ENCODE data around the gene RFC2.
"Not testable (repeated sequence)": the region's sequence is repeated elsewhere in the genome, so short reads cannot be mapped to it uniquely, and the experiment has no call there.

RFC2 gene

DNA sequence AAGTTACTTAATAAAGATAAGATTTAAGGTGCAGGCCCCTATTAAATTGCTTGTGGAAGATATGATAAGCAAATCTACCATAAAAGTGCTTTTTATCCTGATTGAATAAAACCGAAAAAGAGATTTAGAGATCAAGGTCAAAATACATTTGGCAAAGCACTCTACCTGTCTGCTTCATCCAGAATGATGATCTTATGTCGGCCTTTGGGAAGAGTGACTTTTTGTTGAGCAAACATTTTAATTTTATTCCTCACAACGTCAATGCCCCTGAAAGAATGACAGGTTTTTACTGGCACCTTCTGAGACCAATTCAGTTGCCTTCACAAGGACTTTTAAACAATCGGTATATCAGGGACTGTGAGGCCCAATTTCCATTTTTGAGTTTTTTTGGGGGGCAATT is 7.7 kb downstream of the RFC2 start:
- DNase-seq: no peak

DNA sequence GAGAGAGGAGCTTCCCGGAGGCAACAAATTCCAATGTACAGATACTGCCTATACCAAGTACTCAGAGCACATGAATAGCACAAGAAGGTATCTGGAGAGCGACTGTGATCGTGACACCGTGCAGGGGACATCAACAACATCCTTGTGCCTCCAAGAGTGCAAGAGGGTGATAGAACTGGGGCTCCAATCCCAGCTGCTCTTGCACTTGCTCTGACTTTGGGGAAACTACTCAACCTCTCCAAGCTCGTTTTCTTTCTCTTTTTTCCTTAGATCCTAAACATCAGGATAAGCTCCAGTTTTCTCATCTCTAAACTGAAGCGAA is 12.1 kb downstream of the RFC2 start:
- DNase-seq: no peak

DNA sequence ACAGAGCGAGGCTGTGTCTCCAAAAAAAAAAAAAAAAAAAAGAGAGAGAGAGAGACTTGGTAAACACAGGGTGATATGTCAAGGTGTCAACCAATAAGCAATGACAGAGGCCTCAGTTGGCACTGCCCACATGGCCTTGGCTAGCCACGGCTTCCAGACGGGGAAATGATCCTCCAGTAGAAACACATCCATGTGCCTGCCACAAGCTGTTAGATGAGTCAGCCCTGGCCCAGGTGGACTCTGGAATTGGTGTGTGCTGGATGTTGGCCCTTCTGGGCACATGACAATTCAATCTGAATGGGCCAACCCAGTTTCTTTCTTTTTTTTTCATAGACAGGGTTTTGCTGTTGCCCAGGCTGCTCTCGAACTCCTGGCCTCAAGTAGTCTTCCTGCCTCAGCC is 13.7 kb downstream of the RFC2 start:
- no peak for DNase-seq

DNA sequence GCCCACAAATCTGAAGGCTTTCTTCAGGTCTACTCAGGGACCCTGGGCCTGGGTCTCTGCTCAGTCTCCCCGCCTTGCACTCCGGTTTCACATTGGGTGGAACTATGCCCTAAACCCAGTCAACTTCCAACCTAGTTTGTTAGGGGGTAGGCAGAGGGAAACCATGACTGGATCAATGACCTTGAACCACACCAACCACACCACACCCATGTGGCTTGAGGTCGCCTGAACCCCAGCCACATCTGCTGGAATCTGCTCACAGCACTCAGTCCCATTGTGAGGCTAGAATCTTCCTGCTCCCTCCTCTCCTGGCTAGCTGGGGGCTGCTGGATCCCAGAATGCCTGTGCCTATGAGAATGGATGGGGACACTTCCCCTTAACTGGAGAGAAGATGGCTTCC is 17.9 kb downstream of the RFC2 start:
- no peak for DNase-seq

DNA sequence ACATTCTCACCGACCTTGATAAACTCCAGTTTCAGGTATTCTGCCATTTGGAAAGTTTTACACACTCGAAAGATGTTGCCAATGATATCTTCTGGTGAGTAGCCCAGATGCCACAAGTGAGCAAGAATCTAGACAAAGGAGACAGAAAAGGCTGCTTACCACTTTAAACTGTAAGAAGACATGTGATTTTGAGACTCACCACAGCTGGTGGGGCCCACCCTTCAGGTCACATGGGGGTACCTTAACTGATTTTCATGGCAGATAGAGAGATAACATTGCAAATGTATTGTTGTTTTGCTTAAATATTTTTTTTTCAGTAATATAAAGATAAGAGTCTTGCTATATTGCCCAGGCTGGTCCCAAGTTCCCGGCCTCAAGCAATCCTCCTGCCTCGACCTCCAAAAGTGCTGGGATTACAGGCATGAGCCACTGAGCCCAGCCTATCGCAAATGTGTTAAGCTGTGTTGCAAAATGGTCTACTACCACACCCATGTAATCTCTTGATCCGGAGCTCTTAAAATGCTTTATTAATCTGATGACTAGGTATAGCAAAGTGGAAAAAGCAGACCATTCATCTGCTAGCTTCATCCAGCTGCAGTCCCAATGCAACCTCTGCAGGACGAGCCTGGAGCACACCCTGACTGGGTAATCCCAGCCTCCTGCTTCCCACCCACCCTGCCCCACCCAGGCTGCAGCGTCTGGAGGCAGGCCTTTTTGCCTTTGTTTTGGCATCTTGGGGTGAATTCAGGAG is 18.5 kb downstream of the RFC2 start:
- no peak for DNase-seq

DNA sequence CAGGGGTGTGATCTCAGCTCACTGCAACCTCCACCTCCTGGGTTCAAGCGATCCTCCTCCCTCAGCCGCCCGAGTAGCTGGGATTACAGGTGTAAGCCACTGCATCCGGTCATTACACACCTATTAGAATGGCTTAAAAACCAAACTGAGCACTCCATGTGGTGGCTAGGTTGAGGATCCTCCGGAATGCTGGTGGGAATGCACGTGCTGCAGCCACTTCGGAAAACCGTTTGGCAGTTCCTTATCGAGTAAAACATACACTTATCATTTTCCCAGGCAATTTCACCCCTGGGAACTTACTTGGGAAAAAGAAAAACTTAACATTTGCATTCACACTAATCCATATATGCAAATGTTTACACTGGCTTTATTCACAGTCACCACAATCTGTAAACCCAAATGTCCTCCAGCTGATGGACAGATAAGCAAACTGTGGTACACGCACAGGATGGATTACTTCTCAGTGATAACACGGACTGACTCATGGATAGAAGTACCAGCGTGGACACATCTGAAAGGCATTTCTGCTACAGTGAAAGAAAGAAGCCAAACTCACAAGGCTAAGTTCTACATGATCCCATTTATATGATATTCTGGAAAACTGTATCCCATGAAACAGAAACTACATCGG is 20.4 kb downstream of the RFC2 start:
- no peak for DNase-seq

DNA sequence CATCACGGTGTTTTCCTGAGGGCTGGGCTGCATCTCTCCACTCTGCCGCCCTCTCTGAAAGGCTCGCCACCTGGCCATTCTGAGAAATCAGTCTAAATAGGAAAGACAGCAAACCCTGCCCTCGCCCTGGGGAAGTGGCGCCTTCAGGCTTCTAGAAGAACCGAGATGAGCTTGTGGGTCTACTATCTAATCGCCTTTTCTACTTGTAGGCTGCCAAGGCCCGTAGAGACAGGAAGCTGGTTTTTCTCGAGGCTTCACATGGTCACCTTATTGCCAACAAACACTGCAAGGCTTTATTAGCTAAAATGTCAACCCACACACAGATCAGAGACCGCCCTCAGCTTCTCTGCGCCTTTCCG is 23.0 kb downstream of the RFC2 start:
- DNase-seq: no peak

DNA sequence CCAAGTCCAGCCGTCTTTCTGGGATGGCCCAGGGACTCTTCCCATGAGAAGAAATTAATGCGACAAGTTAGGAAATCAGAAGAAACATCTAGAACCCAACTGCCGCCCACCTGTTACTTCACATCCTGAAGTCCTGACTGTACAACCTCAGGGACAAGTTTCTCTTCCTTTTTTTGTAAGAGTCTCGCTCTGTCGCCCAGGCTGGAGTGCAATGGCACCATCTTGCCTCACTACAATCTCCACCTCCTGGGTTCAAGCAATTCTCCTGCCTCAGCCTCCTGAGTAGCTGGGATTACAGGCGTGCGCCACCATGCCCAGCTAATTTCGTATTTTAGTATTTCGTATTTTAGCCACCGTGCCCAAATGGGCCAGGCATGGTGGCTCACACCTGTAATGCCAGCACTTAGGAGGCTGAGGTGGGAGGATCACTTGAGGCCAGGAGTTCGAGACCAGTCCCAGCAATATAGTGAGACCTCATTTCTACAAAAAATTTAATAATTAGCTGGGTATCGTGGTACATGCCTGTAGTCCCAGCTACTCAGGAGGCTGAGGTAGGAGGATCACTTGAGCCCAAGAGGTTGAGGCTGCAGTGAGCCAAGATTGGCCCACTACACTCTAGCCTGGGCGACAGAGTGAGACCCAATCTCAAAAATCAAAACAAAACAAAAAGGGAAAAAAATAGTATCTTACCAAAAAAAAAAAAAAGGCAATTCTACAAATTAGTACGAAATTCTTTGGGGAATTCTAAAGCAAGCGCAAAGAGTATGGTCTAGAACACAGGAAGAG is 23.6 kb downstream of the RFC2 start:
- no peak for DNase-seq

DNA sequence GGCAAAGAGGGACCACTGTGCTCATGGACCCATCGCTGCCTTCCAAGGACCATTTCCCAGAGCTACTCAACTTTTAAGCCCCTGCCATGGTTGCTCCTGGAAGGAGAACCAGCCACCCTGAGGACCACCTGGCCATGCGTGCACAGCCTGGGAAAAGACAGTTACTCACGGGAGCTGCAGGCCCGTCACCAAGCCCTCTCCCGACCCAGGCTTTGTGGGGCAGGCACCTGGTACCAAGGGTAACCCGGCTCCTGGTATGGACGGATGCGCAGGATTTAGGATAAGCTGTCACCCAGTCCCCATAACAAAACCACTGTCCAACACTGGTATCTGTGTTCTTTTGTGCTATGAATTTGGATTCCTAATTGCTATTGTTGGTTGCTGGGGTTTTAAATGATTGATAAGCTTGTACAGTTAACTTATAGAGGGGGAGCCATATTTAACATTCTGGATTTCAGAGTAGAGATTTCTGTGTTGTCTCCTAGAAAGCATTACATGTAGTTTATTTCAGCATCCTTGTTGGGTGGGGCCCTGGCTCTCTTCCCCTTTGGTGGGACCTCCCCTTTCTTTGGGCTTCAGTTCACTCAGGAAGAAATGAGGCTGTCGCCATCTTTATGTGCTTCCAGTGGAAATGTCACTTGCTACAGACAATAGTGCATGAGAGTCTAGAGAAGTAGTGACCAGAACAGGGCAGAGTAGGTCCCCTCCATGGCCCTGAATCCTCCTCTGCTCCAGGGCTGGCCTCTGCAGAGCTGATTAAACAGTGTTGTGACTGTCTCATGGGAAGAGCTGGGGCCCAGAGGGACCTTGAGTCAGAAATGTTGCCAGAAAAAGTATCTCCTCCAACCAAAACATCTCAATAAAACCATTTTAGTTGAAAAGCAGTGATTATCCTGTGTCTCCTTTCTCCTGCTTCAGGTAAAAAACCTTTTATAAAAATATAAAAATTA is 25.0 kb downstream of the RFC2 start:
- no peak for DNase-seq

DNA sequence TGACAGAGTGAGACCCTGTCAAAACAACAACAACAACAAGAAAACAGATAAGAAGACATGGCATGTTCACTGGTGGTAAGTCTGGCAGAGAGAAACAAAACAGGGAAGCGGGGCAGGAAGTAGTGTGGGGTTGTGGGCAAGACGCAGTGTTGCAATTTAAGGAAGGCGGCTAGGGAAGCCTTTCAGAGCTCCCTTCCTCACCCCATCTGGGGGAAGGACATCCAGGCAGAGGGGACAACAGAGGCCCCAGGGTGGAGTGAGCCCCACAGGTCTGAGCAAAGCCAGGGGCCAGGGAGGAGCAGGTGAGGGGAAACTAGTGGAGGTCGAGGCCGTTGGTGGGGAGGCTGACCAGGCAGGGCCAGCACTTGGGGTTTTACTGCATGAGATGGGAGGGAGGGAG is 27.6 kb downstream of the RFC2 start:
- no peak for DNase-seq

DNA sequence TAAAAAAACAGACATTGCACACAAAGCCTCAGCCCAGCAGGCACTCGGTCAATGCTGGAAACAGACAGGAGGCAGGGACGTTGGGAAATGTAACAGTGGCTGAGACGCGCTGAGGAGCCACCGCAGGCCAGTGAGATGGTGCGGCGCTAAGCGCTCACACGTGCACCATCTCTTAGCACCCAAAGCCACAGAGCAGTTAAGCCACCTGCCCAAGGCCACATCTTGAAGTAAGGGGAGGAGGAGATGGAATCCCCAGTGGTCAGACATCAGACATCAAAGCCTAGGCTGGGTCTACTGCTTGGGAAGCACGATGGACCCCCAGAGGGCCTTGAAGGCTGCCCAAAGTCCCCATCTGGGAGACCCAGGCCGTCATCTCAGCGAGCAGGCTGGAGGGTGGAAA is 28.8 kb downstream of the RFC2 start:
- DNase-seq: no peak

DNA sequence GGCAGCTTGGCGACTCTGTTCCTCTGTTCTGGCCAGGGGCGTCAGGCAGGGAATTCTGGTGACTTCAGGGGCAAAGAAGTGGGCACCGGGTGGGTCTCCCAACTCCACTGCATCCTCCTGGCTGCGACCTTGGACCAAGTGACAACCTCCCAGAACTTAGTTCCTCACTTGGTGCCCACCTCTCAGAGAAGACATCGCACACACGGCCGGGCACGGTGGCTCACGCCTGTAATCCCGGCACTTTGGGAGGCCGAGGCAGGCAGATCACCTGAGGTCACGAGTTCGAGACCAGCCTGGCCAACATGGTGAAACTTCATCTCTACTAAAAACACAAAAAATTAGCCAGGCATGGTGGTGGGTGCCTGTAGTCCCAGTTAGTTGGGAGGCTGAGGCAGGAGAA is 29.3 kb downstream of the RFC2 start:
- not testable (repeated sequence) for DNase-seq

DNA sequence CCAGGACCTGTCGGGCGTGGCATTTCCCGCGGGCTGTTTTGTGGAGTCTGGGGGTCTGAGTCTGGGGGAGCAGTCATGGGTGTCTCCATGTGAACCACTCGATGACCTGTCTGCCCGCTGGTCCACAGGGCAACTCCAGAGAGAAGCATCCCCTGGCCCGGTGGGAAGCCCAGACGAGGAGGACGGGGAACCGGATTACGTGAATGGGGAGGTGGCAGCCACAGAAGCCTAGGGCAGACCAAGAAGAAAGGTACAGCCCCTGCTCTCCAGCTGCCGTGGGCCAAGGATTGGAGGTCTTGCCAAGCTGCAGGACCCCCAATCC is 29.7 kb downstream of the RFC2 start:
- DNase-seq: no peak

DNA sequence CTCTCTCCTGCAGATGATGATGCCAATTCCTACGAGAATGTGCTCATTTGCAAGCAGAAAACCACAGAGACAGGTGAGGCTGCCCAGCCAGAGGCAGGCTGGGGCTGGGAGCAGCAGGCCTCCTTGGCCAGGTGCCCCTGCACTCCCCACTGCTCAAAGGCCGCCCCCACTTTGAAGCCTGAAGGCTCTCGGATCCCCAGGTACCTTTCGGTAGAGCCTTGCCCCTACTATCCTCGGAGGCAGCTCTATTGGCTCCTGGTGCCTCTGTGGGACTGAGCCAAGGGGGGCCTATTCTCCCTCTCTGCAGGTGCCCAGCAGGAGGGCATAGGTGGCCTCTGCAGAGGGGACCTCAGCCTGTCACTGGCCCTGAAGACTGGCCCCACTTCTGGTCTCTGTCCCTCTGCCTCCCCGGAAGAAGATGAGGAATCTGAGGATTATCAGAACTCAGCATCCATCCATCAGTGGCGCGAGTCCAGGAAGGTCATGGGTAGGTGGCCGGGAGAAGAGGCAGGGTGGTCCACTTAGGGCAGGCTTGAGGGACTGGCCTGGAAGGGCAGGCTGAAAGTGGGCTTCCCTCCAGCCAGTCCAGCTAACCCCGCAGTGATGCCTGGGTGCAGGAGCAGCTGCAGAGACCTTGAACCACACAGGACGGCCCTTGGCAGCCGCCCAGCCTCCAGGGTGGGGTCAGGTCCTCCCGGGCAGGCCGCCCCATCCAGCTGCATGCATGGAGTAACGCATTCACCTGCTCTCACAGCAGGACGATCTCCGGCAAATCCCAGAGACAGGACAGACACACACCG is 30.3 kb downstream of the RFC2 start:
- DNase-seq: no peak

DNA sequence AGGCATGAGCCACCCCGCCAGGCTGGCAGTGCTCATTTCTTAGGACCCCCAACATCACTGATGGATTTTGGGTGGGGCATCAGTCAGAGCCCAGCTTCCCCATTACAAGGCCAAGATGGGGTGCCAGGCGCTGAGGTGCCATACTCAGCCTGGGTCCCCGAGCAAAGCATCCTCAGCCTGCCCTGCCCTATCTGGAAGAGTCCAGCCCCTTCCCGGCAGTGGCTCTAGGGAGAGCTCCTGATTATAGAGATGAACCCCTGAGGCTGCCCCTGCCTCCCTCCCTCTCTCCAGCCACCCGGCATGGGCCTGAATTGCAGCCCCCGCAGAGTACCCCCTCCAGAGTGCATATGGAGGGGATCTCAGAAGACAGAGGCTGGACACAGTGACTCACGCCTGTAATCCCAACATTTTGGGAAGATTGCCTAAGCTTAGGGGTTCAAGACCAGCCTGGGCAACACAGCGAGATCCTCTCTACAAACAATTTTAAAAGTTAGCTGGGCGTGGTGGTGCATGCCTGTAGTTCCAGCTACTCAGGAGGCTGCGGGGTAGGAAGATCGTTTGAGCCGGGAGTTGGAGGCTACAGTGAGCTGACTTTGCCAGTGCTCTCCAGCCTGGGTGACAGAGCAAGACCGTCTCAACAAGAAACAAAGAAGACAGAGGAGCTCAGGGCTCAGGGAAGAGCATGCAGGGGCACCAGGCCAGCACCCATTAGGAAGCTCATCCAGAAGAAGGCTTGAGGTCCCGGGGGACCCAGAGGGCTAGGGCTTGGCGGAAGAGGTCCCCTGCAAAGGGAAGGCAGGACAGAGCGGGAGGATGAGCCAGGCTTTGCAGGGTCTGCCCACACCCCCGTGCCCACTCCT is 31.1 kb downstream of the RFC2 start:
- DNase-seq: no peak

DNA sequence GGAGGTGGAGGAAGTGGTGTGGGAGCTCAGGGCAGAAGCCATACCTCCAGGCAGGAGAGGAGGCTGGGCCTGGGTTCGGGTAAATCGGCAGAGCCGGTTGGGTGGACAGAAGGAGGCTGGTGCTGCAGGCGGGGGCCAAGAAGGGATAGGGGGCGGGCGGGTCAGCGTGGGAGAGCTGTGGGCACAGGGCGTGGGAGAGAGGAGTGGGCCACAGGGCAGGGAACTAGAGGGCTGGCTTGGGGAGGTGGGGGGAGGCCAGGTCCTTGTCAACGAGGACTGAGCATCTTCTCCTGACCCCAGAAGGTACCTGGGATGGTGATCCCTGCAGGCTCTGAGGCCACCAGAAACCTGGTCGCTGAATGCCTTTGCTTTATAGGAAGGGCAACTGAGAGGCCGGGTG is 32.5 kb downstream of the RFC2 start:
- no peak for DNase-seq

DNA sequence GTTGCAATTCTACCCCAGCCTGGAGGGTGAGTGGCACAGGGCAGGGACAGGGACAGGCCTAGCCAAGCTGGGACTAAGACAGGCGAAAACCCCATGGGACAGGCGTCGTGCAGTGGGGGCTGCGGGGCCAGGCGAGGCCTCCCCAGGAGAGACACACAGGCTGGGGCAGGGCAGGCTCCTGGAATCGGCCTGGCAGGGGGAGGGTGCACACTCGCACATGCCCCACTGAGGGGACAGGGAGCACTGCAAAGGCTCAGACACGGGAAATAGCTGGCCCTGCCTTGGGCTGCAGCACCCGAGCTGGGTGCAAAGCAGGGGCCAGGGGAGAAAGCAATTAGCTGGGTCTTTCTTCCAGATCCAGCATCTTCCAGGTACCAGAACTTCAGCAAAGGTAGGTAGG is 34.0 kb downstream of the RFC2 start:
- no peak for DNase-seq

DNA sequence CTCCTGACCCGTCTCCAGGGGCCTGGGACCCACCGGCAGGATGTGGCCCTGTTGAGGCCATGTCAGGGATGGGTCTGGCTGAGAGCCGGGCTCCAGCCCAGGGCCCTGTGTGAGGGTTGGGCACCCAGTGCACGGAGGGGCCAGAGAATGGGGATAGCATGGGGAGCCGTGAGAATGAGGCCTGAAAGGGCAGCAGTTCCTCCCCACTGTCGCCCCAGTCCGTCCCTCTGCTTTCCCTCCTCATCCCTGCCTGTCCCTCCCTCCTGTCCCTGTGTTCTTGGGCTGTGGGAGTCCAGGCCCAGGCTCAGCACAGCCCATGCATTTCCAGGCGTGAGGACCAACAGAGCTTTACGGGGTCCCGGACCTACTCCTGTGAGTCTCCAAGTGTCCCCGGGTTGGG is 34.8 kb downstream of the RFC2 start:
- DNase-seq: no peak

DNA sequence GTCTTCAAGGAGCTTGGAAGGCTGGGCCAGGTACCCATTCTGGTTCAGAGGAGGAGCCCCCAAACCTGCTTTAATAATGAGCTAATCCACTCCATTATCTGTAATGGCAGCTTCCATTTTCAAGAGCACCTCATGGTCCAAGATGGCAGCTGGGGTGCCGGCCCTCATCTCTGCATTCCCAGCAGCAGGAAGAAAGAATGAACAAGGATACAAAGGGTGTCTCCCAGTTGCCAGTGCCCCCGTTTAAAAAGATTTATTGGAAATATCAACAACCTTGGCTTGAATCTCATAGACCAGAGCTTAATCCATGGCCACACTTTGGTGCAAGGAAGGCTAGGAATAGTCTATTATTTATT is 35.9 kb downstream of the RFC2 start:
- no peak for DNase-seq

DNA sequence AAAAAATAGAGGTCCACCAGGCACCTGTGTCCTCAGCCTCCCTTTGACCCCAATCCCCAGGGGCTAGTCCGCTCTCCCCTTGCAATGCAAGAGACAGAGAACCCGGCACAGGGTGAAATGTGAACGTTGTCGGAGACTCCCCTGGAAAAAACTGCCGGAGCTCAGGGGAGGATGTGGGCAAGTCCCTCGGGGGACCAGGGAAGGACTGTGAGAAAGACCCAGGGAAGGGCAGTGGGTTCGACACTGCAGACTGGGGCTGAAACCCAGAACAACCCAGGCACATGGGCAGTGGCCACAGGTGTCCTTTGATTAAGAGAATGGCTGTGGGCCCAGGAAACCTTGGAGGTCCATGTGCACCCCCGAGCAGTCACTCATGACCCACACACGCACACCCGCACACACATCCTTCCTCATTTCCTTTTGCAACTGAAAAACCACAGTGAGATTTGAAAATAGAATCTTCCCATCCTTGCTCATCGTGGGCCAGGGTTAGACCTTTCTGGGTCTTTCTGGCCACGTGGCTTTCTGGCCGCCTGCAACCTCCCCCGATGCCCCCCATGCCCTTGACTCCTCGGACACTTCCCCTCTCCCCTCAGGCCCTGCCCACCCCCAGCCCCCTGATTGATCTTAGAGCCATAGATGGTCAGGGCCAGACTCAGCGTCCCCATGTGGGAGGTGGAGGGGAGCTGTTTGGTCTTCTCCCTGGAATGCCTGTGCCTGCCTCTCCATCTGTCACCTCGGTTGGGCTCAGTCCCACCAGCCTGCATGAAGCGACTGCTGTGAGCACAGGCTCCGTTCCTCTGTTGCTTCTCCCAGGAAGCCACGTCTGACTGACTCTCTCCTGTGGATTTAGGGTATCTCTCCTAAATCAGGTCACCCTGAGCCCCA is 36.5 kb downstream of the RFC2 start:
- DNase-seq: no peak

DNA sequence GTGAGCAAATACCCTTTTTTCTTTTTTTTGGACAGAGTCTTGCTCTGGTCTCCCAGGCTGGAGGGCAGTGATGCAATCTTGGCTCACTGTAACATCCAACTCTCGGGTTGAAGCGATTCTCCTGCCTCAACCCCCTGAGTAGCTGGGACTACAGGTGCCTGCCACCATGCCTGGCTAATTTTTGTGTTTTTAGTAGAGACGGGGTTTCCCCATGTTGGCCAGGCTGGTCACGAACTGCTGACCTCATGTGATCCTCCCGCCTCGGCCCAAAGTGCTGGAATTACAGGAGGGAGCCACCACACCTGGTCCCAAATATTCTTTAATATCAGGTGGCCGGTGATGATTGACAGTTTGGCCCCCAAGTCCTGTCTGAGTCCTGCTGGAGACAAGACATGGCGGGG is 37.8 kb downstream of the RFC2 start:
- no peak for DNase-seq
